ENCODE results near the gene RGL1.

DNA sequence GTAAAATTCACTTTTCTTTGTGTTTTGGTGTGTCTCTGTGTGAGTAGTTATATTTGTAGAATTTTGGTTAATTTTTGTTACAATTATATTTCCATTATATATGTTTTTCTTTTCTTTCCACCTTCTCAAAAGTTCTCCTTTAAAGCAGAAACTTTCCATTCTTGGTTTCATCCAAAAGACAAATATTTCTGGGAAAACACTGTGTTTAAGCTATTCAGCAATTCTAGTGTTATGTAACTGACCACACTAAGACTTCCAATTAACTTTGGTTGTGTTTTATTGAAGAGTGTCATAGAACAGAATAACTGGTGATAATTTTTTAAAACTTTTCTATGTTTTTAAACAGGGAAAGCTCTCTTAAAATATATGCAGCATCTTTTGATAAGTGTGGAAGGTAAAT is 13.6 kb upstream of the RGL1 start:
- TF ChIP-seq, protein P1, sequence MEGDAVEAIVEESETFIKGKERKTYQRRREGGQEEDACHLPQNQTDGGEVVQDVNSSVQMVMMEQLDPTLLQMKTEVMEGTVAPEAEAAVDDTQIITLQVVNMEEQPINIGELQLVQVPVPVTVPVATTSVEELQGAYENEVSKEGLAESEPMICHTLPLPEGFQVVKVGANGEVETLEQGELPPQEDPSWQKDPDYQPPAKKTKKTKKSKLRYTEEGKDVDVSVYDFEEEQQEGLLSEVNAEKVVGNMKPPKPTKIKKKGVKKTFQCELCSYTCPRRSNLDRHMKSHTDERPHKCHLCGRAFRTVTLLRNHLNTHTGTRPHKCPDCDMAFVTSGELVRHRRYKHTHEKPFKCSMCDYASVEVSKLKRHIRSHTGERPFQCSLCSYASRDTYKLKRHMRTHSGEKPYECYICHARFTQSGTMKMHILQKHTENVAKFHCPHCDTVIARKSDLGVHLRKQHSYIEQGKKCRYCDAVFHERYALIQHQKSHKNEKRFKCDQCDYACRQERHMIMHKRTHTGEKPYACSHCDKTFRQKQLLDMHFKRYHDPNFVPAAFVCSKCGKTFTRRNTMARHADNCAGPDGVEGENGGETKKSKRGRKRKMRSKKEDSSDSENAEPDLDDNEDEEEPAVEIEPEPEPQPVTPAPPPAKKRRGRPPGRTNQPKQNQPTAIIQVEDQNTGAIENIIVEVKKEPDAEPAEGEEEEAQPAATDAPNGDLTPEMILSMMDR (IDR thresholded peaks at IDR 0.05): no peak
- no peak for TF ChIP-seq POLR2A (IDR thresholded peaks at IDR 0.05)

All from tibial nerve (tissue), 3 donors.